Endothelial cell of umbilical vein (primary cell): ENCODE measurements around the gene PRKG1. TPM values are rescaled to one million over a fixed set of nuclear protein-coding genes. Genes with fewer than 3 reads are reported as not detected.

ENCODE experiments used
- BruUV-seq: library from RNA; stranded (reverse); fragments of 400-500 nt; replicated peaks from 2 replicates; lab custom pipeline; 2021; lab: Mats Ljungman, UMichigan
- CTCF ChIA-PET: fragments of 300-600, 350-600 bp; sonication (Branson Sonifier 250); formaldehyde crosslinking; loops from one replicate; lab custom pipeline; 2021; ENCODE audit warnings: antibody characterized with exemption, inconsistent platforms; lab: Charles Lee
- POLR2A ChIA-PET: fragments of 300-600, 350-600 bp; sonication (Branson Sonifier 250); formaldehyde crosslinking; loops from one replicate; lab custom pipeline; 2021; ENCODE audit warnings: antibody characterized with exemption, inconsistent platforms; lab: Charles Lee
- DNase-seq: peaks from one replicate; pipeline ENCODE4 v3.0.0-alpha.2; 2011; ENCODE audit warnings: low read depth, low spot score
- FAIRE-seq: peaks from 2 replicates; lab custom pipeline; 2011; peaks lifted over from hg19 to GRCh38; lab: Jason Lieb, UNC
- H2AFZ ChIP-seq: 2 replicates; pipeline ENCODE4 v1.6.0; 2012; ENCODE audit warnings: low read depth, low read length, control low read depth, inconsistent platforms
- H3K27ac ChIP-seq: 2 replicates; pipeline ENCODE4 v1.5.1; 2011; ENCODE audit warnings: low read depth, mild to moderate bottlenecking, control low read depth, low read length, moderate library complexity; ENCODE audit not compliant: insufficient read depth
- H3K27me3 ChIP-seq, 2 experiments: 2 replicates each; pipeline versions ENCODE4 v1.6.0 to v1.6.1; 2011; ENCODE audit warnings: low read length in 2 of 2, mixed read lengths in 1 of 2; ENCODE audit not compliant: control insufficient read depth in 2 of 2, insufficient read depth in 2 of 2
- H3K36me3 ChIP-seq, 2 experiments: 2 replicates in 1 of 2; 3 replicates in 1 of 2; pipeline ENCODE4 v1.5.1; 2011; ENCODE audit warnings: low read length in 2 of 2, mild to moderate bottlenecking in 1 of 2, moderate library complexity in 1 of 2; ENCODE audit not compliant: control insufficient read depth in 2 of 2, insufficient read depth in 2 of 2; ENCODE audit errors: extremely low read depth in 1 of 2
- H3K4me1 ChIP-seq: 3 replicates; pipeline ENCODE4 v1.5.1; 2011; ENCODE audit warnings: mild to moderate bottlenecking, low read length; ENCODE audit not compliant: control insufficient read depth, insufficient read depth; ENCODE audit errors: extremely low read depth
- H3K4me2 ChIP-seq: 2 replicates; pipeline ENCODE4 v1.6.1; 2011; ENCODE audit warnings: low read length, control low read depth, mixed read lengths; ENCODE audit not compliant: insufficient read depth
- H3K4me3 ChIP-seq, 3 experiments: fragments of 200-600 bp in 1 of 3; sonication (generic), shearing (Covaris generic) in 1 of 3; replicated peaks in 1 of 3; 2 replicates each; pipeline ENCODE4 v1.5.1; 2011 to 2016; ENCODE audit warnings: control low read depth in 3 of 3, low read length in 3 of 3, mild to moderate bottlenecking in 2 of 3, inconsistent platforms in 1 of 3, low read depth in 1 of 3, moderate library complexity in 1 of 3; ENCODE audit not compliant: insufficient read depth in 1 of 3
- H3K79me2 ChIP-seq: 2 replicates; pipeline ENCODE4 v1.6.0; 2012; ENCODE audit warnings: low read length, inconsistent platforms; ENCODE audit not compliant: control insufficient read depth, insufficient read depth
- H3K9ac ChIP-seq: replicated peaks from 2 replicates; pipeline ENCODE3; 2011; ENCODE audit warnings: low read length, control low read depth; ENCODE audit not compliant: insufficient read depth; ENCODE audit errors: extremely low read depth
- H3K9me1 ChIP-seq: replicated peaks from 3 replicates; pipeline ENCODE4 v1.6.0; 2011; ENCODE audit warnings: mild to moderate bottlenecking, low read length; ENCODE audit not compliant: control insufficient read depth, insufficient read depth; ENCODE audit errors: extremely low read depth
- H3K9me3 ChIP-seq: replicated peaks from 2 replicates; pipeline ENCODE4 v1.5.1; 2012; ENCODE audit warnings: low read length, inconsistent platforms; ENCODE audit not compliant: control insufficient read depth, insufficient read depth
- H4K20me1 ChIP-seq: replicated peaks from 2 replicates; pipeline ENCODE3; 2011; ENCODE audit warnings: mild to moderate bottlenecking, low read length; ENCODE audit not compliant: control insufficient read depth, insufficient read depth; ENCODE audit errors: extremely low read depth
- EZH2 ChIP-seq: IDR thresholded peaks from 2 replicates; pipeline ENCODE4 v1.6.1; 2012; ENCODE audit warnings: borderline replicate concordance, low read depth, mild to moderate bottlenecking, moderate library complexity, low read length, inconsistent platforms; ENCODE audit not compliant: severe bottlenecking
- FOS ChIP-seq: IDR thresholded peaks from 2 replicates; pipeline ENCODE4 v1.6.1; 2011; ENCODE audit warnings: mild to moderate bottlenecking, low read length, moderate library complexity, borderline replicate concordance; ENCODE audit not compliant: insufficient read depth
- GATA2 ChIP-seq: IDR thresholded peaks from 2 replicates; pipeline ENCODE4 v1.7.0; 2011; ENCODE audit warnings: low read depth, mild to moderate bottlenecking, moderate library complexity, mixed read lengths, low read length; ENCODE audit not compliant: insufficient read length, insufficient read depth
- JUN ChIP-seq: IDR thresholded peaks from 2 replicates; pipeline ENCODE4 v1.6.1; 2011; ENCODE audit warnings: borderline replicate concordance, low read depth; ENCODE audit not compliant: insufficient read length, insufficient read depth
- MYC ChIP-seq: IDR thresholded peaks from one replicate; pipeline ENCODE4 v1.6.1; 2011; ENCODE audit warnings: mild to moderate bottlenecking, low read depth, low read length
- POLR2A ChIP-seq: IDR thresholded peaks from 2 replicates; pipeline ENCODE4 v1.6.1; 2012; ENCODE audit warnings: low read depth, mild to moderate bottlenecking, control low read depth, low read length
- POLR2AphosphoS5 ChIP-seq: IDR thresholded peaks from 2 replicates; pipeline ENCODE4 v1.6.1; 2012; ENCODE audit warnings: low read depth, mild to moderate bottlenecking, control low read depth, low read length, moderate library complexity; ENCODE audit not compliant: insufficient read depth
- dilution Hi-C: fragments of 300-500 bp; cut with MboI; formaldehyde crosslinking; loops from one replicate; pipeline ENCODE4 v1.15.0; 2019; ENCODE audit warnings: low sequenced_read_pairs; ENCODE audit not compliant: extremely low pct_ligation_motif_present
- intact Hi-C: fragments of 100-400 bp; cut with micrococcal nuclease; formaldehyde crosslinking; loops from one replicate; pipeline ENCODE4 v1.10.0; 2022
- polyA plus RNA-seq, 4 experiments: library from polyadenylated mRNA; depleted of rRNA in 3 of 4; stranded (reverse) in 3 of 4; unstranded in 1 of 4; fragments of >200 nt; gene quantifications; 2 replicates each; pipeline versions ENCODE4 v1.2.1 to v1.2.3, GENCODE V29; 2011 to 2012; ENCODE audit warnings: missing spikeins in 1 of 4
- total RNA-seq: library from RNA; stranded (reverse); gene quantifications from 2 replicates; pipeline ENCODE4 v1.2.3, GENCODE V29; 2021
- TF ChIP-seq, protein P1 (sequence below): IDR thresholded peaks from 2 replicates; pipeline ENCODE4 v1.6.1; 2011; ENCODE audit not compliant: insufficient read depth, insufficient read length
- TF ChIP-seq, protein P2 (sequence below), 2 donors: IDR thresholded peaks; 1 replicate in 1 of 2; 2 replicates in 1 of 2; pipeline ENCODE4 v1.5.1; 2011; ENCODE audit warnings: low read length in 2 of 2, mild to moderate bottlenecking in 2 of 2, moderate library complexity in 2 of 2, control low read depth in 1 of 2, inconsistent platforms in 1 of 2, low read depth in 1 of 2; ENCODE audit not compliant: insufficient read depth in 1 of 2; ENCODE audit errors: extremely low read depth in 1 of 2

The PRKG1 gene
- total and polyA plus RNA-seq, 2 donors (not counting 3 experiments of a cell fraction or from before 2014, with no cell fraction given) = 0.01 to 0.18 TPM

DNA sequence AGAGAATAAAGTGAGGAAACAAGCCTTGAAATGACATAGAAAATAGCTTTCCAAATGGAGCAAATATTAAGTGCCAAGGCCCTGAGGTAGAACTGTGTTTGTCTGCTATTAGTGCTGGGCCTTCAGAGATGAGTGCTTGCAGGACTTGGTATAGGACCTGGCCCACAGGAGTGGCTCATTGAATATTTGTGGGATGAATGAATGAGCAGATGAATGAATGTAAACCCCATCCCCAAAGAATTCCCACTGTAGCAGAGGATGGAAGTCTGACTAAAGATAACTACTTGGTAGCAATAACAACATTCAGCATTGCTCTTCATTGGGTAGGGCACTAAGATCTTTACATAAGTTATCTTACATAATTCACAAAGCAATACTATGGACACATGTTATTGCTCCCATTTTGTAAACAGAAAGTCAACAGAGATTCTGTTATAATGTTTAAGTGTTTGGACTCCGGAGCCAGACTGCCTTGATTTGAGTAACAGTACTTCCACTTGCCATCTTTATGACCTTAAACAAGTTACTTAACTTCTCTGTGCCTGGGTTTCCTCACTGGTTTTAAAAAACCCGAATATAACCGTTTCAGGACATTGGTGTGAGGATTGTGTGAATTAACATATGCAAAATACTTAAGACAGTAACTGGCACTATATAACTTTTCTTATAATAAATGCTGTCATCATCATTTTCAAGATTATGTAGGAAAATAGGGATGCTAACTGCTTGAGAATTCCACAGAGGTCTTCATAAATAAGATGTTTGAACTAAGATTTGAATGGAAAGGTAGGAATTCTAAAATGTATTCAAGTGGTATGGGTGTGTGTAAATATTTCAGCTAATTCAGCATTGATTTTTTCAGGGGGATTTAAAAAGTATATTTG lies 141.9 kb downstream of the PRKG1 start:
- no peak for FAIRE-seq
- CTCF ChIA-PET = no interaction called here
- H3K9me3 ChIP-seq = no peaks in the 10 kb centered on the region
- H3K9me1 ChIP-seq = no peaks in the 10 kb centered on the region
- intact Hi-C loops (no loop called here), dilution Hi-C loops (no loop called here)
- H3K79me2 ChIP-seq = no peaks in the 10 kb centered on the region
- no peak overlapping the region for H2AFZ ChIP-seq
- TF ChIP-seq, protein P1, sequence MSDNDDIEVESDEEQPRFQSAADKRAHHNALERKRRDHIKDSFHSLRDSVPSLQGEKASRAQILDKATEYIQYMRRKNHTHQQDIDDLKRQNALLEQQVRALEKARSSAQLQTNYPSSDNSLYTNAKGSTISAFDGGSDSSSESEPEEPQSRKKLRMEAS = no peak
- TF ChIP-seq GATA2 = no peak
- no peak for TF ChIP-seq FOS
- no peak for TF ChIP-seq JUN
- TF ChIP-seq POLR2A = no peak
- TF ChIP-seq, protein P2, sequence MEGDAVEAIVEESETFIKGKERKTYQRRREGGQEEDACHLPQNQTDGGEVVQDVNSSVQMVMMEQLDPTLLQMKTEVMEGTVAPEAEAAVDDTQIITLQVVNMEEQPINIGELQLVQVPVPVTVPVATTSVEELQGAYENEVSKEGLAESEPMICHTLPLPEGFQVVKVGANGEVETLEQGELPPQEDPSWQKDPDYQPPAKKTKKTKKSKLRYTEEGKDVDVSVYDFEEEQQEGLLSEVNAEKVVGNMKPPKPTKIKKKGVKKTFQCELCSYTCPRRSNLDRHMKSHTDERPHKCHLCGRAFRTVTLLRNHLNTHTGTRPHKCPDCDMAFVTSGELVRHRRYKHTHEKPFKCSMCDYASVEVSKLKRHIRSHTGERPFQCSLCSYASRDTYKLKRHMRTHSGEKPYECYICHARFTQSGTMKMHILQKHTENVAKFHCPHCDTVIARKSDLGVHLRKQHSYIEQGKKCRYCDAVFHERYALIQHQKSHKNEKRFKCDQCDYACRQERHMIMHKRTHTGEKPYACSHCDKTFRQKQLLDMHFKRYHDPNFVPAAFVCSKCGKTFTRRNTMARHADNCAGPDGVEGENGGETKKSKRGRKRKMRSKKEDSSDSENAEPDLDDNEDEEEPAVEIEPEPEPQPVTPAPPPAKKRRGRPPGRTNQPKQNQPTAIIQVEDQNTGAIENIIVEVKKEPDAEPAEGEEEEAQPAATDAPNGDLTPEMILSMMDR (IDR thresholded peaks at IDR 0.05; ENCODE audit: extremely low read depth in 1 of 2, insufficient read depth in 1 of 2, low read depth in 1 of 2, low read length in 2 of 2) = no peak
- no peak for TF ChIP-seq EZH2
- TF ChIP-seq POLR2AphosphoS5 = no peak
- TF ChIP-seq MYC = no peak
- no peaks in the 10 kb centered on the region for H3K4me1 ChIP-seq
- H3K27me3 ChIP-seq = no peaks in the 10 kb centered on the region
- no peaks in the 10 kb centered on the region for H3K36me3 ChIP-seq
- H3K4me3 ChIP-seq = no peak overlapping the region
- DNase-seq = no peak
- POLR2A ChIA-PET = no interaction called here
- no peaks in the 10 kb centered on the region for H4K20me1 ChIP-seq
- H3K27ac ChIP-seq = no peak overlapping the region
- H3K4me2 ChIP-seq = no peak overlapping the region
- H3K9ac ChIP-seq = no peak overlapping the region
- BruUV-seq = no TSS peak
